Measurements from ENCODE around the gene CD300H.

DNA sequence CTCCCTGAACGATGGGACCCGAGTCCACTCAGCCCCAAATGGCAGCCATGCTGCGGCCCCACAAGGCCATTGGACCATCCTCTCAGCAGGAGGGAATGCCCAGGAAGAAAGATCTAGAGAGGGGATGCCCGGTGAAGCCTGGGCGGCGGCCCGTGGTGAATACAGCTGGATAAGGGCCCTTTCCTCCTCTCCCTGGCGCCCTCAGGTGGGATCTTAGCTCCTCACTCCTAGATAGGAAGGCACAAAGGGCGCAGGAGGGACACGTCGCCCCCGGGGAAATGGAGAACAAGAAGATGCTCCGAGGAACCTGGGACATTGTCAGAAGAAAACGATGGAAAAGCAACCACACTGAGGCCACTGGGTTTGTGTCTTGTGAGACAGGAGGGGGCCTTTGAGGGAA lies 23.9 kb downstream of the CD300H start:
- TF ChIP-seq, protein P1, sequence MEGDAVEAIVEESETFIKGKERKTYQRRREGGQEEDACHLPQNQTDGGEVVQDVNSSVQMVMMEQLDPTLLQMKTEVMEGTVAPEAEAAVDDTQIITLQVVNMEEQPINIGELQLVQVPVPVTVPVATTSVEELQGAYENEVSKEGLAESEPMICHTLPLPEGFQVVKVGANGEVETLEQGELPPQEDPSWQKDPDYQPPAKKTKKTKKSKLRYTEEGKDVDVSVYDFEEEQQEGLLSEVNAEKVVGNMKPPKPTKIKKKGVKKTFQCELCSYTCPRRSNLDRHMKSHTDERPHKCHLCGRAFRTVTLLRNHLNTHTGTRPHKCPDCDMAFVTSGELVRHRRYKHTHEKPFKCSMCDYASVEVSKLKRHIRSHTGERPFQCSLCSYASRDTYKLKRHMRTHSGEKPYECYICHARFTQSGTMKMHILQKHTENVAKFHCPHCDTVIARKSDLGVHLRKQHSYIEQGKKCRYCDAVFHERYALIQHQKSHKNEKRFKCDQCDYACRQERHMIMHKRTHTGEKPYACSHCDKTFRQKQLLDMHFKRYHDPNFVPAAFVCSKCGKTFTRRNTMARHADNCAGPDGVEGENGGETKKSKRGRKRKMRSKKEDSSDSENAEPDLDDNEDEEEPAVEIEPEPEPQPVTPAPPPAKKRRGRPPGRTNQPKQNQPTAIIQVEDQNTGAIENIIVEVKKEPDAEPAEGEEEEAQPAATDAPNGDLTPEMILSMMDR (IDR thresholded peaks at IDR 0.05; ENCODE audit: low read length), result no peak
- no peak for TF ChIP-seq EZH2 (IDR thresholded peaks at IDR 0.05; ENCODE audit: borderline replicate concordance, low read length)
